Memory B cell (primary cell): ENCODE results near the gene RRP8.
A peak's percentile ranks its signal among the peaks of the same experiment; 100 is the strongest.

Experiments used
- ATAC-seq: fragments of 150-1000 bp; cut with Tn5 transposase; 2 replicates; pipeline ENCODE4 v1.10.0; 2021; ENCODE audit warnings: low read depth, mild to moderate bottlenecking, moderate library complexity
- DNase-seq, 2 donors: peaks; one replicate each; pipeline ENCODE4 v3.0.0; 2022; ENCODE audit warnings: low spot score in 2 of 2
- H3K27ac Mint-ChIP-seq: one replicate; pipeline ENCODE4 v1.8.0; 2022; ENCODE audit warnings: mild to moderate bottlenecking, moderate library complexity, mixed read lengths
- H3K27me3 Mint-ChIP-seq: one replicate; pipeline ENCODE4 v1.8.0; 2022; ENCODE audit warnings: mixed read lengths
- H3K36me3 Mint-ChIP-seq: one replicate; pipeline ENCODE4 v1.8.0; 2022; ENCODE audit warnings: mild to moderate bottlenecking, mixed read lengths
- H3K4me1 Mint-ChIP-seq: one replicate; pipeline ENCODE4 v1.8.0; 2022; ENCODE audit warnings: mixed read lengths
- H3K4me3 Mint-ChIP-seq: one replicate; pipeline ENCODE4 v1.8.0; 2022; ENCODE audit warnings: mild to moderate bottlenecking, moderate library complexity, mixed read lengths
- H3K9me3 Mint-ChIP-seq: one replicate; pipeline ENCODE4 v1.8.0; 2022; ENCODE audit warnings: mixed read lengths

The RRP8 gene

DNA sequence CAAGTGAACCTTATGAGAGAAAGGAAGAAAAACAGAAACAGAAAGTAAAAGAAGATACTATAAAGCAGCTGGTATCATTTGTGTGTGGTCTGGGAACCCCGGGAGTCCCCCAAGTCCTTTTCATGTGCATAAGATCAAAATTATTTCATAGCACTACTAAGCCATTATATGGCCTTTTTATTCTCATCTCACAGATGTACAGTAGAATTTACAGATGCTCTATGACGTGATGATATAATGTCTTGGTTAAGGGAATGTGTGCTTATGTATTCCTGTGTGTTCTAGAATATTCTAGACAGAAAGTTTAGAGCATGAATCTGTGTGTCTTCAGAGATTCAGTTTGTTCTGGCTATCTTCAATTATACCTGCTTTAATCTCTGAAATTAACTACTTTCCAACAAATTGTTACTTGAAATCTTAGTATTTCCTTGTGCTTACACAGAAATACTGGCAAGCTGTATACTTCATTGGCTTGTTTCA, 24.4 kb upstream of the RRP8 start:
- Mint-ChIP-seq H3K9me3 (no peaks in the 10 kb centered on the region), H3K4me1 (peaks cover 15% of the 10 kb centered on the region), H3K4me3 (peak overlapping the region; percentile 4), H3K27me3 (no peaks in the 10 kb centered on the region), H3K36me3 (no peaks in the 10 kb centered on the region), H3K27ac (no peak overlapping the region)
- DNase-seq (no peak), ATAC-seq (peak; percentile 99)

DNA sequence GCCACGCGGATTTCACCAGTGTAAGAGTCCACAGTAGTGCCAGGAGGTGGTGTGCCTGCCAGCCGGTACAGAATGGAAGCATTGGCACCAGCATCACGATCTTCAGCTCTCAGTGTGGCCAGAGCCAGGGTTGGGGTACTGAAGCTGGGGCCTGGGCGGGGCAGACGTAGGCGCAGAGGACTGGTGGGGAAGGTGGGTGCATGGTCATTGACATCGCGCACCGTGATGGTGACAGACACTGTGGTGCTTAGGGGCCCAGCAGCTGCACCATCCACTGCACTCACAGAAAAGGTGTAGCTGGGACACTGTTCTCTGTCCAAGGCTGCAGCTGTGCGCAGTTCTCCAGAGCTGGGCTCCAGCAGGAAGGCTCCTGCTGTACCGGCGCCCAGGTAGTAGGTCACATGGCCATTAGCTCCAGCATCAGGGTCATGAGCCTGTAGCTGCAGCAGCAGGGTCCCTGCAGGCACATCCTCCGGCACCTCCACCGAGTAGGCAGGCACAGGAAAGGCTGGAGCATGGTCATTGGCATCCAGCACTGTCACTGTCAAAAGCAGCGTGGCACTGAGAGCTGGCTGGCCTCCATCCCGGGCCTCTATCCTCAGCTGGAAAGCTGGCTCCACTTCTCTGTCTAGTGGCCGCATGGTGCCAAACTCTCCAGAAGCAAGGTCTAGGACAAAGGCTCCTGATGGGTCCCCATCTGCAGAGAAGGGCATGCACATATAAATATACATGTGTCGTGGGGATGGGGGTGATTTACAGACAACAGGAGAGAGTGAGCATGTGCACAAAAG, 23.8 kb upstream of the RRP8 start:
- no peaks in the 10 kb centered on the region for H3K9me3 Mint-ChIP-seq
- no peaks in the 10 kb centered on the region for H3K27me3 Mint-ChIP-seq
- peak overlapping the region; percentile 14 for H3K4me3 Mint-ChIP-seq
- DNase-seq (no peak), ATAC-seq (no peak)
- H3K27ac Mint-ChIP-seq: no peak overlapping the region
- H3K36me3 Mint-ChIP-seq: no peaks in the 10 kb centered on the region
- peaks cover 15% of the 10 kb centered on the region for H3K4me1 Mint-ChIP-seq

DNA sequence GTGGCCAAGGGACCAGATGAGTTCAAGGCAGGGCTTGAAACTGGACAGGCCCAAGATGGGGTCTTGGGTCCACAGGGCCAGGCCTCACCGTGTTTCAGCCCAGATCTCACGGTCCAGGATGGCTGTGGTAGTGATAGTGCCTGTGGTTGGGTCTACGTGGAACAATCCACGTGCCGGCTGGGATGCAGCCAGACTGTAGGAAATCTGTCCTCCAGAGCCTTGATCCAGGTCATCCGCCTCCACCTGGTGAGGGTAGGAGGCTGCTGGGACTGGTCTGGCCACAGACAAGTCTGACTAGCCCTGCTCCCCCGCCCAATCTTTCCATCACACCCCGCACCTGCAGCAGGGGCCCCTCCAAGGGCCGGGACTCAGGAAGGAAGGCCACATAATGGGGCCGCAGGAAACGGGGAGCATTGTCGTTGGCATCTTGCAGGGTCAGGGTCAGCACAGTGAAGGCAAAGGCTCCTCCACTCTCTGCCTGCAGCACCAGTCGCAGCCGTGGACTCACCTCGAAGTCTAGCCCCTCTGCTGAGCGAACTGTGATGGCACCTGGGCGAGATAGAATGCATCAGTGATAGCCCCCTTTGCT, 22.5 kb upstream of the RRP8 start:
- no peak for DNase-seq
- no peak for ATAC-seq
- Mint-ChIP-seq H3K9me3 (no peaks in the 10 kb centered on the region), H3K36me3 (no peaks in the 10 kb centered on the region), H3K4me1 (peaks cover 15% of the 10 kb centered on the region), H3K27ac (no peak overlapping the region), H3K4me3 (no peak overlapping the region), H3K27me3 (no peaks in the 10 kb centered on the region)

DNA sequence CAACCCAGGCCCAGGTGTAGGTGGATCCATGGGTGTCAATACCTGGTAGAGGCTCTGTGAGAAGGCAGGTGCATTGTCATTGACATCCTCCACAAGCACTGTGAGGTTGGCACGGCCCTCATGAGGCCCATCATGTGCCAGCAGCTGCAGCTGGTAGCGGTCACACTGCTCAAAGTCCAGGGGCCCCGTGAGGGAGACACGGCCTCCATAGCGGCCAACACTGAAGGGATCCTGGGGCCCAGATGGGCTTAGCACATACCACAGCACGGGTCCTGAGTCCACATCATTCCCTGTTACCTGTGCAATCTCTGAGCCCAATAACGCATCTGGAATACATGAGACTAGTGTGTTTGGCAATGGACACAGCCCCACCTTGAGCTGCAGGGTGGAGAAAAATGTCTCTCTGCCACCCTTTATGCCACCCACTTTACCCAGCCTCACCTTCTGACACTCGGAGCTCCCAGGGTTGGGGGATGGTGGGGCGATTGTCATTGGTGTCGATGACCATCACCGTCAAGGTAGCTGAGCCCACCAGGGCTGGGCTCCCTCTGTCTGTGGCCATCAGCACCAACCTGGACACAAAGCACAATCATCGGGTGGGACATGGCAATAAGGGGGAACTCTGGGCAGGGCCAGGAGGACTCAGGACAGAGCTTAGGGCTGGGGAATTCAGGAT, 21.9 kb upstream of the RRP8 start:
- no peak for ATAC-seq
- no peak for DNase-seq
- Mint-ChIP-seq H3K4me3 (no peak overlapping the region), H3K9me3 (no peaks in the 10 kb centered on the region), H3K36me3 (no peaks in the 10 kb centered on the region), H3K27ac (no peak overlapping the region), H3K4me1 (peaks cover 15% of the 10 kb centered on the region), H3K27me3 (no peaks in the 10 kb centered on the region)

DNA sequence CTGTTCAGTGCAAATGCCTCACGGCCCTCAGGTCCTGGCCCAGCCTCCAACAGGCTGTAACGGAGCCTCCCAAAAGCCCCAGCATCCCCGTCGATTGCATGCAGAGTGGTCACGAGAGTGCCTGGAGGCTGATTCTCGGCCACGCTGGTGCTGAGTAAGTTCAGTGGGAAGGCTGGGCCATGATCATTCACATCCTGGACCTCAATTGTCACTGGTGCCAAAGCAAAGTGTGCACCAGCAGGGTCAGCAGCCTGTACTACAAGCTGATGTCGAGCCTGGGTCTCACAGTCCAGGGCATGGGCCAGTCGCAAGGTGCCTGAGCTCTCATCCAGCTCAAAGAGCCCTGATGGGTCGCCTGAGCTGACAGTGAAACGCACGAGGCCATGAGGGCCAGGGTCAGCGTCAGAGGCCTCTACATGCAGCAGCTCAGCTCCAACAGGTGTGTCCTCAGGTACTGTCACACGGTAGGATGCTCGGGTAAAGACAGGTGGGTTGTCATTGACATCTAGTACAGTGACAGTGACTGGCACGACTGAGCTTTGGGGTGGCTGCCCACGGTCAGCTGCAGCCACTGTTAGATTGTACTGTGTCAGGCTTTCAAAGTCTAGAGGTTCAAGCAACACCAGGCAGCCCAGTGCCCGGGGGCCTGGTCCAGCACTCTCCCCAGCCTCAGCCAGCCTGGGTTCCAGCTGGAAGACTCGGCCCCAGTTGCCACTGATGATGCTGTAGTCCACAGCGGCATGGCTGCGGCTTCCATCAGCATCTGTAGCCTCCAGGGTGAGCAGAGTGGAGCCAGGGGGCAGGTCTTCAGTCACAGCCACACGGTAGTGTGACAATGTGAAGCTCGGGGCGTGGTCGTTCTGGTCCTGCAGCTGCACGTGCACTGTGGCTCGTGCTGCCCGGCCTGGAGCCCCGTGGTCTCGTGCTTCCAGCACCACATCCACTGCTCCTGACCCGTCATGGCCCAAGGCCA, 20.3 kb upstream of the RRP8 start:
- no peaks in the 10 kb centered on the region for H3K27me3 Mint-ChIP-seq
- H3K27ac Mint-ChIP-seq: no peak overlapping the region
- H3K4me3 Mint-ChIP-seq: no peak overlapping the region
- ATAC-seq: no peak
- DNase-seq: no peak
- H3K9me3 Mint-ChIP-seq: no peaks in the 10 kb centered on the region
- H3K4me1 Mint-ChIP-seq: peaks cover 15% of the 10 kb centered on the region
- H3K36me3 Mint-ChIP-seq: no peaks in the 10 kb centered on the region

DNA sequence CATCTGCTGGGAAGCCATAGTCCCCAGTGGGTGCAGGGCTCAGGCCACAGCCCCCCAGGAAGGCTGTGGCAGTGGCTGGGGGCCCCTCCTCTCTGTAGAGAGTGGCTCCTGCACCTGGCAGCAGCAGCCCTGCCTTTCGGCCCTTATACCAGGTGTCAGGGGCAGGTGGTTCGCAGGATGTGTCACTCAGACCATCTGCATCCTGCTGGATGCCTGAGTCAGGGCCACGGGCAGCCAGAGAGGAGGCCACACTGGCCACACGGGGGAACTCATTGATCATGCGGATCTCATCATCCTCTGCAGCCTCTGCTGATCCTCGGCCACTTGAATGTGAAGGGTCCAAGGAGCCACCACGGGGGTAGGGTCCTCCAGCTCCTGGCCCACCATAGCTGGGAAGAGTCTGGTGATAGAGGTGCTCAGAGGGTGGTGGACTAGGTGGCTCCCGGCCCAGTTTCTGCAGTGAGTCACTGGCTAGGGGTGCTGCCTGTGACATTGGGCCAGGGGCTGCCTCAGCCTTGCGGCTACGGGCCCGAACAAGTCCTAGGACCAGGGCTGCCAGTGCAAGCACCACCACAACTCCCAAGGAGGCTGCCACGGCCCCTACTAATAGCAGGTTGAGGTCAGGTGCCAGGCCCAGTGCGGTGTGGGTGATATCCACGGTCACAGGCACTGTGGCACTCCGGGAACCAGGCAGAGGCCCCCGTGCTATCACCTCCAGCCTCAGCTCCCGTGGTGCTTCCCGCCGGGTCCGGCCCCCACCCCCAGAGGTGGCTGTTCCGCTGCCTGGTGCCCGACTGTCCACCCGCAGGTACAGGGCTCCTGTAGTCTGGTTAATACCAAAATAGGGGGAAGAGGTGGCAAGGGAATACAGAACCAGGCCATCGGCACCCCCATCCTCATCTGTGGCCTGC, 19.1 kb upstream of the RRP8 start:
- Mint-ChIP-seq H3K36me3 (no peaks in the 10 kb centered on the region), H3K27ac (no peak overlapping the region), H3K4me1 (peaks cover 10% of the 10 kb centered on the region), H3K4me3 (no peak overlapping the region), H3K27me3 (no peaks in the 10 kb centered on the region), H3K9me3 (no peaks in the 10 kb centered on the region)
- no peak for DNase-seq
- ATAC-seq: no peak

DNA sequence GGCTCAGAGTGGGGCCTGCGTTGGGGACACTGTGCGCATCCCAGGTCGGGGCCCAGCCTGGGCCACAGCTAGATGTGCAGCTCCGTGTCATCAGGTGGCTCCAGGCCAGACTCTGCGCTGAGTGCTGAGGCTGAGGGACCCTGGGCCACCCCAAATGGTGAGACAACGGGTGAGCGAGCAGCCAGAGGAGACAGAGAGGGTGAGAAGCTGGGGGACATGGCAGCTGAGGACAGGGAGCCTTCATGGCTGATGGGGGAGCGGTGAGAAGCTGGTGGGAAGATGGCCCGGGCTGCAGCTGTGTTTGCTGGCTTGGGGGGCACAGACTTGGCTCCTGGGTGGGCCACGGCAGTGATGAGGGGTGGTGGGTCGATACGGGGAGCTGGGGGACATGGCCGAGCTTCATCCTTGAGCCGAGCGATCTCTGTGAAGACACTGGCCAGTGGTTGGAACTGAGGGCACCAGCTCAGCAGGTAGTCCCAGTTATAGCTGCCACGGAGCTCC, 18.3 kb upstream of the RRP8 start:
- no peaks in the 10 kb centered on the region for H3K27me3 Mint-ChIP-seq
- no peak overlapping the region for H3K4me3 Mint-ChIP-seq
- H3K9me3 Mint-ChIP-seq: no peaks in the 10 kb centered on the region
- DNase-seq (no peak), ATAC-seq (no peak)
- peaks cover 7% of the 10 kb centered on the region for H3K4me1 Mint-ChIP-seq
- peaks cover under 1% of the 10 kb centered on the region for H3K36me3 Mint-ChIP-seq
- no peak overlapping the region for H3K27ac Mint-ChIP-seq

DNA sequence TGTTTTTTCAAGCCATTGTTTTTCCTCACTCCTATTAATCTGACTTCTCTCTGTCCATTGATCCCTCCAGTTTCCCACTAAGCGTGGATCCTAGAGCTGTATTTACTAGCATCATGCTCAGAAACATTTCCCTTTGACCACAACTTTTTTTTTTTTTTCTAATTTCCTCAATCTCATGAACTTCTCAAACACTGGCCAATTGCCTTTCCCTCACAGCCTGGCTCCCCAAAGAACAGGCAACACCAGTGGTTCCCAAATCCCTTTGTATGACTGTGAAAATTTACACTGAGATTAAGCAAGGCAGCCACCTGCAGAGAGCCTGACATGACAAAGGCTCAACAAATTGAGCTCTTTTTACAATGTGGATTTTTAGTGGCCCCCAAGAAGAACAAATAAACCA, 17.2 kb upstream of the RRP8 start:
- H3K27me3 Mint-ChIP-seq: no peaks in the 10 kb centered on the region
- ATAC-seq (no peak), DNase-seq (no peak)
- H3K4me1 Mint-ChIP-seq: peaks cover 11% of the 10 kb centered on the region
- H3K27ac Mint-ChIP-seq: no peak overlapping the region
- H3K36me3 Mint-ChIP-seq: peaks cover 9% of the 10 kb centered on the region
- H3K9me3 Mint-ChIP-seq: no peaks in the 10 kb centered on the region
- no peak overlapping the region for H3K4me3 Mint-ChIP-seq

DNA sequence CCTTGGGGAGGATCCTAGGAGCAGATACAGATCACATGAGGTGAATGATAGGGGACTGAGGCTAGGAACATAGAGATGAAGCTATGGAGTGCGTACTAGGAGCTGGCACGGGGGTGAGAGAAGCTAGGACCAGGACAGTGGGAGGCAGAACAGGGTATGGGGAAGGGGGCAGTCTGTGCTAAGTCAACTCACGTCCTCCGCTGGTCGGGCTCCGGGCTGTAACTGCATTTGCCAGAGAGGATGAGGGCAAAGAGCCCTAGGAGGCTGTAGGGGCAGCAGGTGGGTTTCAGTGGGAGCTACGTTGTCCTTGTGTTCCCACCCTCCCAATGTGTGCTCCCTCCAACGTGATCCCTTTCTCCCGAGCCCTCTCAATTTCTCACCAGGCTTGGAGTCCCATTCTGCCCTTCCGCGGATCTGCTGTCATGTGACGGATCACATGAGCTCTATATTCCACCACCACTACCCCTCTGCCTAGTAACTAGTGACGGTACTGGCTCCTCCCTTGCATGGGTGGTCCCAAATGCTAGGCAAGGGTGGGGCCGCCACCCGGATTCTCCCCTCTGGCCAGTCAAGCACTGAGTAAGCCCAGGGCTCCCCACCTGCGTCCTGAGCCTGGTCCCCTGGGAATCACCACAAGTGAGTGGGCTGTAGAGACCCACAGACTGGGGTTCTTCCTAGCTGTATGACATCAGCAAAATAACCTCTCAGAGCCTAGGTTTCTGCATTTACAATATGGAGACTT, 15.8 kb upstream of the RRP8 start, which contains the start of gene TPP1:
TSS of gene TPP1 (minus strand) at position 419 of the 742 bp plus-strand sequence. CDS start at position 397, 22 bp downstream.
- Mint-ChIP-seq H3K4me3 (no peak within 1 kb of the TSS), H3K9me3 (no peaks in the 10 kb centered on the region), H3K36me3 (peaks cover 18% of the 10 kb centered on the region), H3K4me1 (peaks cover 15% of the 10 kb centered on the region), H3K27me3 (no peaks in the 10 kb centered on the region), H3K27ac (no peak within 1 kb of the TSS)
- ATAC-seq (peak; percentile 90), DNase-seq (peak; percentile 92 to 95)

DNA sequence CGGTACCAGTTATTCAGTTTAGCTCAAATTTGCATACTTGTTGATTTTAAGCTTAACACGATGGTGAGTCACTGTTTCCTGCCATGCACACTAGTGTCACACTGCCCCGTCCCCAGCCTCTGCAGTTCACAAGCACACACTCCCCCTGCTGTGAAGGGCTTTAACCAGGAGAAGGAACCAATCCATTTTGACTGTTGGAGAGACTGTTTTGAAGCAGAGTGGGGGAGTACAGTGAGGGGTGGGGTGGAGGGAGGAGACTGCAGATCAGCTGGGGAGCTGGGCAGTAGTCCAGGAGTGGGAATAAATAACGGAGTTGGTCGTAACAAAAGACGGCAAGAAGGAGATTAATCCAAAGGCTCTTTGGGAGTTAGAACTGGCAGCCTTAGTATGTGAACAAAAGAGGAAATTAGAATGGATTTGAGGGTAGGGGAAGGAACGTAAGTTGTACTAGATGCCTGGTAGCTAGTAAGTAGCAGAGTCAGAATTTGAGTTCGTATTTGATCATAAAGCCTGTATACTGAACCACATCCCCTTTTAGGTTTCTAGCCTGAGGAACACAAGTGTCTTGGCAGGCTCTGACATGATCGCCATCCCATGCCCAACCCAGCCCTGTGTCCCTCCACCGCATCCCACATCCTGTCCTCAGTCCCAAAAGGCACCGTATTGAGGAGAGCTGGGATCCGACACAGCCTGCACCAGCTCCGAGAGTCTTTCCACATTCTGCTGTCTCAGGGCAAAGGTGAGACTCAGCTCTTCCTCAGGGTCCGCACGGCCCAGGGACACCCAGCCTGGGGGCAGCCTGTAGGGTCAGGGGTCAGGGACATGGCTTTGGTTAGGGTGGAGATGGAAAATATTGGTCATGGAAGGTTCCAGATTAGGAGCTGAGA, 14.9 kb upstream of the RRP8 start:
- peaks cover 15% of the 10 kb centered on the region for H3K4me1 Mint-ChIP-seq
- H3K4me3 Mint-ChIP-seq: no peak overlapping the region
- no peaks in the 10 kb centered on the region for H3K9me3 Mint-ChIP-seq
- DNase-seq (peak; percentile 42 to 43), ATAC-seq (peak; percentile 50)
- H3K36me3 Mint-ChIP-seq: peaks cover 18% of the 10 kb centered on the region
- H3K27me3 Mint-ChIP-seq: no peaks in the 10 kb centered on the region
- H3K27ac Mint-ChIP-seq: no peak overlapping the region

DNA sequence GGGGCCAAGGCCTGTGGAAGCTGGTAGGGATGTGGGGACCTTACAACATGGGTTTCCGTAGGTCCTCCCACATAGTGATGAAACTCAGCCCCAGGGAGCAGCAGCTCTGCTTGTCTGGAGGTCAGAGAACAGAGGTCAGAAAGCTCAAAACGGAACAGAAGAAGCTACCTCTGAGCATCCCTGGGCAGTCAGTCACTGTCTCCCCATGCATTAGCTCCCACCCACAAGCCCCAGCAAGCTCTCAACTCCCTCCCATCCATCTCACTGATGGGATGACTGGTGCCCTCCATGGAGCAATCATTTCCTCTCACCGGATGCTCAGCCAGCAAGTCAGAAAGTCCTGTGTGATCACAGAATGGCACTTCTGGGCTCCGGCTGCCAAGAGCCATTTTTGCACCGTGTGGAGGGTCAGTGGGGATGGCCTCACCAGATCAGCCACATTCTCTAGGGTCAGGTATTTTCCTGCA, 13.9 kb upstream of the RRP8 start:
- no peak for DNase-seq
- no peaks in the 10 kb centered on the region for H3K27me3 Mint-ChIP-seq
- H3K36me3 Mint-ChIP-seq: peaks cover 18% of the 10 kb centered on the region
- H3K27ac Mint-ChIP-seq: no peak overlapping the region
- no peaks in the 10 kb centered on the region for H3K9me3 Mint-ChIP-seq
- no peak for ATAC-seq
- H3K4me3 Mint-ChIP-seq: no peak overlapping the region
- H3K4me1 Mint-ChIP-seq: peaks cover 15% of the 10 kb centered on the region
